GM12878 (cell line): ENCODE measurements around the gene SHMT2. TPM values are rescaled to one million over a fixed set of nuclear protein-coding genes. Genes with fewer than 3 reads are reported as not detected.

Source experiments
- CHD2 ChIP-seq: IDR thresholded peaks from 2 replicates; pipeline ENCODE4 v1.6.1; 2011; ENCODE audit warnings: low read depth, low read length, improper control_type of control experiment, borderline replicate concordance
- CHD4 ChIP-seq: fragments of 200-600 bp; sonication (generic); IDR thresholded peaks from 2 replicates; pipeline ENCODE4 v1.6.1; 2016; ENCODE audit warnings: mild to moderate bottlenecking
- FOXK2 ChIP-seq: fragments of 450-650 bp; IDR thresholded peaks from 2 replicates; pipeline ENCODE4 v1.6.1; 2017; ENCODE audit warnings: mild to moderate bottlenecking, moderate library complexity
- NBN ChIP-seq: fragments of 450-650 bp; IDR thresholded peaks from 2 replicates; pipeline ENCODE4 v1.6.1; 2016
- POLR2A ChIP-seq: IDR thresholded peaks from 2 replicates; pipeline ENCODE4 v1.6.1; 2011; ENCODE audit warnings: low read depth, mild to moderate bottlenecking, low read length
- SMAD1 ChIP-seq: fragments of 450-650 bp; IDR thresholded peaks from 2 replicates; pipeline ENCODE4 v1.6.1; 2018; ENCODE audit warnings: mild to moderate bottlenecking, low read depth; ENCODE audit not compliant: partially characterized antibody
- ZNF217 ChIP-seq: fragments of 450-650 bp; IDR thresholded peaks from 2 replicates; pipeline ENCODE4 v1.6.1; 2017; ENCODE audit warnings: antibody characterized with exemption, mild to moderate bottlenecking
- ZNF687 ChIP-seq: fragments of 450-650 bp; IDR thresholded peaks from 2 replicates; pipeline ENCODE4 v1.6.1; 2017; ENCODE audit warnings: mild to moderate bottlenecking, moderate library complexity
- polyA plus RNA-seq, 11 experiments: library from polyadenylated mRNA; depleted of rRNA in 4 of 11; unstranded in 6 of 11; stranded (reverse) in 5 of 11; fragments of >200 nt; fragmentation: Nextera tagmentation in 4 of 11; fragmentation: Illumina TruSeq in 1 of 11; extraction: Ambion mirVana in 4 of 11; extraction: Trizol in 1 of 11; gene quantifications; 1 replicate in 1 of 11; 2 replicates in 10 of 11; pipeline versions ENCODE4 v1.2.1 to v1.2.3, GENCODE V29; 2011 to 2016; ENCODE audit warnings: inconsistent platforms in 2 of 11, missing spikeins in 2 of 11, low read depth in 1 of 11
- total RNA-seq, 4 experiments: library from RNA; depleted of rRNA in 3 of 4; stranded (reverse); fragments of >200 nt in 3 of 4; fragmentation: Illumina TruSeq in 1 of 4; extraction: Trizol in 1 of 4; gene quantifications; 2 replicates each; pipeline versions ENCODE4 v1.2.1 to v1.2.3, GENCODE V29; 2013 to 2021
- TF ChIP-seq, protein P1 (sequence below): IDR thresholded peaks from 2 replicates; pipeline ENCODE4 v1.6.1; 2012; ENCODE audit warnings: mild to moderate bottlenecking, low read depth, low read length

Gene SHMT2
- total and polyA plus RNA-seq, 10 of the 15 experiments (the other 5 are each of a cell fraction or from before 2014, with no cell fraction given) = 57.0 to 292 (median 186) TPM

DNA sequence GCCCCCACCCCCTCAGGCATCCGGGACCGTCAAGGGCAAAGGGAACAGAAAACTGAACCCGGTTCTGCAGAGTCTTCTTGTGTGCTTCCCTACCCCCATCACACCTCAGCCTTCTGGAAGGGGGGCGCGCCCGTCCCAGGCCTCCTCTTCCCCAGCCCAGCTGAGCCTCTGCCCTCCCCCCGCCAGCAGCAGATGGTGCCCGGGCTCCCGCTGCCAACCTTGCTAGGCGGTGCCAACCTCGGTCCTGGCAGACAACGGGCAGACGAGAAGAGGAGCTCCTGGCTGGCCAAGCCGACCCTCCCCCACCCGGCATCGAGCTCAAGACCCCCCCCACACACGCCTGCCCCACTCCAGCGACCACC, 12.8 kb downstream of the SHMT2 start (continued):
- TF ChIP-seq, protein P1, sequence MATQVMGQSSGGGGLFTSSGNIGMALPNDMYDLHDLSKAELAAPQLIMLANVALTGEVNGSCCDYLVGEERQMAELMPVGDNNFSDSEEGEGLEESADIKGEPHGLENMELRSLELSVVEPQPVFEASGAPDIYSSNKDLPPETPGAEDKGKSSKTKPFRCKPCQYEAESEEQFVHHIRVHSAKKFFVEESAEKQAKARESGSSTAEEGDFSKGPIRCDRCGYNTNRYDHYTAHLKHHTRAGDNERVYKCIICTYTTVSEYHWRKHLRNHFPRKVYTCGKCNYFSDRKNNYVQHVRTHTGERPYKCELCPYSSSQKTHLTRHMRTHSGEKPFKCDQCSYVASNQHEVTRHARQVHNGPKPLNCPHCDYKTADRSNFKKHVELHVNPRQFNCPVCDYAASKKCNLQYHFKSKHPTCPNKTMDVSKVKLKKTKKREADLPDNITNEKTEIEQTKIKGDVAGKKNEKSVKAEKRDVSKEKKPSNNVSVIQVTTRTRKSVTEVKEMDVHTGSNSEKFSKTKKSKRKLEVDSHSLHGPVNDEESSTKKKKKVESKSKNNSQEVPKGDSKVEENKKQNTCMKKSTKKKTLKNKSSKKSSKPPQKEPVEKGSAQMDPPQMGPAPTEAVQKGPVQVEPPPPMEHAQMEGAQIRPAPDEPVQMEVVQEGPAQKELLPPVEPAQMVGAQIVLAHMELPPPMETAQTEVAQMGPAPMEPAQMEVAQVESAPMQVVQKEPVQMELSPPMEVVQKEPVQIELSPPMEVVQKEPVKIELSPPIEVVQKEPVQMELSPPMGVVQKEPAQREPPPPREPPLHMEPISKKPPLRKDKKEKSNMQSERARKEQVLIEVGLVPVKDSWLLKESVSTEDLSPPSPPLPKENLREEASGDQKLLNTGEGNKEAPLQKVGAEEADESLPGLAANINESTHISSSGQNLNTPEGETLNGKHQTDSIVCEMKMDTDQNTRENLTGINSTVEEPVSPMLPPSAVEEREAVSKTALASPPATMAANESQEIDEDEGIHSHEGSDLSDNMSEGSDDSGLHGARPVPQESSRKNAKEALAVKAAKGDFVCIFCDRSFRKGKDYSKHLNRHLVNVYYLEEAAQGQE = no peak
- no peak for TF ChIP-seq FOXK2
- no peak for TF ChIP-seq CHD4
- TF ChIP-seq CHD2 = no peak
- TF ChIP-seq ZNF217 = no peak
- no peak for TF ChIP-seq SMAD1
- no peak for TF ChIP-seq ZNF687
- TF ChIP-seq NBN = no peak
- no peak for TF ChIP-seq POLR2A
- TF ChIP-seq, all 136 proteins: peak for 0
